CD4-positive, alpha-beta memory T cell (primary cell): ENCODE results near the gene TDRD9. TPM values are rescaled to one million over a fixed set of nuclear protein-coding genes. Genes with fewer than 3 reads are reported as not detected.

Experiments used
- CTCF ChIA-PET: fragments of 350-600 bp; sonication (Branson Sonifier 250); formaldehyde crosslinking; loops from one replicate; lab custom pipeline; 2021; ENCODE audit warnings: inconsistent platforms; ENCODE audit not compliant: partially characterized antibody; lab: Charles Lee
- POLR2A ChIA-PET: fragments of 350-600 bp; sonication (Branson Sonifier 250); formaldehyde crosslinking; loops from one replicate; lab custom pipeline; 2021; ENCODE audit not compliant: partially characterized antibody; lab: Charles Lee
- DNase-seq, 5 donors: peaks; one replicate each; pipeline versions ENCODE4 v3.0.0 to v3.0.0-alpha.2; 2020 to 2022; ENCODE audit warnings: mixed read lengths in 1 of 5
- H3K27ac ChIP-seq: one replicate; pipeline ENCODE4 v1.7.0; 2013; ENCODE audit warnings: low read depth, low read length
- H3K27me3 ChIP-seq: 2 replicates; pipeline ENCODE4 v1.7.0; 2013; ENCODE audit warnings: mild to moderate bottlenecking, low read length, moderate library complexity; ENCODE audit not compliant: insufficient read depth
- H3K36me3 ChIP-seq: 2 replicates; pipeline ENCODE4 v1.7.0; 2013; ENCODE audit warnings: mild to moderate bottlenecking, low read length, moderate library complexity; ENCODE audit not compliant: insufficient read depth
- H3K4me1 ChIP-seq: 2 replicates; pipeline ENCODE4 v1.7.0; 2013; ENCODE audit warnings: mild to moderate bottlenecking, low read length, moderate library complexity; ENCODE audit not compliant: insufficient read depth
- H3K4me3 ChIP-seq, 2 donors: one replicate each; pipeline ENCODE4 v1.7.0; 2013; ENCODE audit warnings: low read length in 2 of 2, mild to moderate bottlenecking in 1 of 2
- H3K9me3 ChIP-seq, 2 donors: one replicate each; pipeline ENCODE4 v1.7.0; 2013; ENCODE audit warnings: low read length in 2 of 2, control low read depth in 1 of 2; ENCODE audit not compliant: control insufficient read depth in 1 of 2
- H3K27ac Mint-ChIP-seq, 7 donors: one replicate each; pipeline ENCODE4 v1.8.0; 2020 to 2021; ENCODE audit warnings: mixed read lengths in 7 of 7, mild to moderate bottlenecking in 6 of 7, inconsistent platforms in 3 of 7, moderate library complexity in 3 of 7
- H3K27me3 Mint-ChIP-seq, 2 donors: one replicate each; pipeline ENCODE4 v1.8.0; 2020 to 2021; ENCODE audit warnings: mixed read lengths in 2 of 2
- H3K36me3 Mint-ChIP-seq, 2 donors: one replicate each; pipeline ENCODE4 v1.8.0; 2020 to 2021; ENCODE audit warnings: mixed read lengths in 2 of 2, inconsistent platforms in 1 of 2, mild to moderate bottlenecking in 1 of 2
- H3K4me1 Mint-ChIP-seq, 4 donors: one replicate each; pipeline ENCODE4 v1.8.0; 2020 to 2021; ENCODE audit warnings: mixed read lengths in 4 of 4, mild to moderate bottlenecking in 1 of 4
- H3K4me3 Mint-ChIP-seq, 8 donors: one replicate each; pipeline ENCODE4 v1.8.0; 2020 to 2021; ENCODE audit warnings: mixed read lengths in 8 of 8, mild to moderate bottlenecking in 7 of 8, moderate library complexity in 6 of 8, inconsistent platforms in 3 of 8
- H3K9me3 Mint-ChIP-seq, 8 donors: one replicate each; pipeline ENCODE4 v1.8.0; 2020 to 2021; ENCODE audit warnings: mixed read lengths in 8 of 8, mild to moderate bottlenecking in 5 of 8, inconsistent platforms in 3 of 8, moderate library complexity in 1 of 8
- intact Hi-C: fragments of 100-400 bp; cut with micrococcal nuclease; formaldehyde crosslinking; loops from one replicate; pipeline ENCODE4 v1.15.1; 2023
- polyA plus RNA-seq, 2 donors: library from polyadenylated mRNA; unstranded; fragments of 300-500 nt; fragmentation: Illumina TruSeq; gene quantifications; one replicate each; pipeline ENCODE4 v1.2.3, GENCODE V29; 2021
- total RNA-seq, 2 experiments: library from RNA; stranded (reverse); gene quantifications; one replicate each; pipeline ENCODE4 v1.2.3, GENCODE V29; 2021

The TDRD9 gene
- total and polyA plus RNA-seq, 4 experiments from 2014 or later, result 0.28 to 1.2 (median 0.59) TPM

DNA sequence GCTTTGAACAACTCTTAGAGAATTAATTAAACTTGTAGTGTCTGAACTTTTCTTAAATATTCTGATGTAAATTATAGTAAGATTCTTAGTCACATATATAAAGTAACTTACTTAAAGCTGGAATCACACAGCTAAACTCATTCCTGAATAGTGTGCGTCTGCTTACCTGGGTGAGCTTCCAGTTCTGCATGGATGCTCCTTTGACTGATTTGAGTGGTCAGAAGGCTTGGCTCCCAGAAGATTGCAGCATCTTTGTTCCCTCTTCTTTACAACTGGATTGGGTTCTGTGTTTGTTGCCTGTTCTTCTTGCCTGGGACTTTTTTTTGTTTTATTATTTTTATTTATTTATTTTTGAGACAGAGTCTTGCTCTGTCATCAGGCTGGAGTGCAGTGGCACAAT, 90.8 kb downstream of the TDRD9 start:
- Histone ChIP-seq H3K9me3 (no peaks in the 10 kb centered on the region), H3K4me1 (no peaks in the 10 kb centered on the region), H3K4me3 (no peak overlapping the region), H3K27ac (no peak overlapping the region), H3K36me3 (no peaks in the 10 kb centered on the region), H3K27me3 (no peaks in the 10 kb centered on the region)
- ChIA-PET CTCF (no interaction called here), POLR2A (no interaction called here)
- no peak for DNase-seq
- Mint-ChIP-seq H3K36me3 (no peaks in the 10 kb centered on the region), H3K4me3 (no peak overlapping the region), H3K4me1 (no peaks in the 10 kb centered on the region), H3K9me3 (no peaks in the 10 kb centered on the region), H3K27ac (no peak overlapping the region), H3K27me3 (peaks cover 24 to 31% of the 10 kb centered on the region in 2 donors)
- intact Hi-C loops, result no loop called here

DNA sequence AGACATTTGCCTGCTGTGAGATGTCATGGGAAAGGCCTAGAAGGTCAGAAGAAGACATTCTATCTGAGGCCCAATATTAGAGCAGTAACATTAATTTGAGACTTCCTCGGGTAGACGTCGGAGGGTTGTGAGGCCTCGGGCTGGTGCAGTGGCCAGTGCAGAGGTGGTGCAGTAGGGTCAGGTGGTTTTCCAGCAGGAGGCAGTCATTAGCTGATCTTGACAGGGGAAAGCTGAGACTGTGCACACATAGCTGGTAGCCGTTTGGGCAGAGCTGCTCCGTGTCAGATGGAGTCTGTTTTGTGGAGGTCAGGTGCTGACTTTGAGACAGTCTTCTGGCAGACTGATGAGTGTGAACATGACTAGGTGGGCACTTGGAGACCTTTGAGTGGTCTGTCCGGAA, 91.5 kb downstream of the TDRD9 start:
- no peak overlapping the region for H3K4me3 Mint-ChIP-seq
- Histone ChIP-seq H3K4me3 (no peak overlapping the region), H3K4me1 (no peaks in the 10 kb centered on the region), H3K27ac (no peak overlapping the region), H3K27me3 (no peaks in the 10 kb centered on the region), H3K9me3 (no peaks in the 10 kb centered on the region), H3K36me3 (no peaks in the 10 kb centered on the region)
- DNase-seq, result no peak
- intact Hi-C loops, result no loop called here
- peaks cover 24 to 29% of the 10 kb centered on the region in 2 donors for H3K27me3 Mint-ChIP-seq
- H3K4me1 Mint-ChIP-seq, result no peaks in the 10 kb centered on the region
- no peak overlapping the region for H3K27ac Mint-ChIP-seq
- POLR2A ChIA-PET, result no interaction called here
- no peaks in the 10 kb centered on the region for H3K9me3 Mint-ChIP-seq
- no peaks in the 10 kb centered on the region for H3K36me3 Mint-ChIP-seq
- CTCF ChIA-PET, result no interaction called here

DNA sequence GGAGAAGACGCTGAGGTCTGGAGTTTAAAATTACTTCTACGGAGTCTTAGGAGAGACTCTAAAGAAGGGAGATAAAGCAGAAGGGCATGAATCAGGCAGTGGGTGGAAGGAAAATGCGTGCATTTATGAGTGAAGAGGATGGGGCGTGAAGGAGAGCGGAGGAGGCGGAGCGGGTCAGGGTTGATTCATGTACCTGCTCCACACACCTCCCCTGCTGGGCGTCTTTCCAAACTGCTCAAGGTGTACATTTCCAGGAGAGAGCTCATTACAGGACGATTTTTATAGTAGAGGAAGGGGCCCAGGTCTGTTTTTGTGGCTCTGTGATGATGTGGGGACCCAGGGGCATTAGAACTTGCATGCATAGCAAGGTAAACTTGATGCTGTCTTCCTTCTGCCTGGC, 92.2 kb downstream of the TDRD9 start:
- Mint-ChIP-seq H3K27me3 (peaks cover 18 to 31% of the 10 kb centered on the region in 2 donors), H3K4me3 (no peak overlapping the region), H3K4me1 (no peaks in the 10 kb centered on the region), H3K36me3 (no peaks in the 10 kb centered on the region), H3K27ac (no peak overlapping the region), H3K9me3 (no peaks in the 10 kb centered on the region)
- H3K4me3 ChIP-seq, result no peak overlapping the region
- ChIA-PET CTCF (no interaction called here), POLR2A (no interaction called here)
- no peak overlapping the region for H3K27ac ChIP-seq
- intact Hi-C loops, result no loop called here
- H3K9me3 ChIP-seq, result no peaks in the 10 kb centered on the region
- no peaks in the 10 kb centered on the region for H3K4me1 ChIP-seq
- no peaks in the 10 kb centered on the region for H3K36me3 ChIP-seq
- no peaks in the 10 kb centered on the region for H3K27me3 ChIP-seq
- no peak for DNase-seq

DNA sequence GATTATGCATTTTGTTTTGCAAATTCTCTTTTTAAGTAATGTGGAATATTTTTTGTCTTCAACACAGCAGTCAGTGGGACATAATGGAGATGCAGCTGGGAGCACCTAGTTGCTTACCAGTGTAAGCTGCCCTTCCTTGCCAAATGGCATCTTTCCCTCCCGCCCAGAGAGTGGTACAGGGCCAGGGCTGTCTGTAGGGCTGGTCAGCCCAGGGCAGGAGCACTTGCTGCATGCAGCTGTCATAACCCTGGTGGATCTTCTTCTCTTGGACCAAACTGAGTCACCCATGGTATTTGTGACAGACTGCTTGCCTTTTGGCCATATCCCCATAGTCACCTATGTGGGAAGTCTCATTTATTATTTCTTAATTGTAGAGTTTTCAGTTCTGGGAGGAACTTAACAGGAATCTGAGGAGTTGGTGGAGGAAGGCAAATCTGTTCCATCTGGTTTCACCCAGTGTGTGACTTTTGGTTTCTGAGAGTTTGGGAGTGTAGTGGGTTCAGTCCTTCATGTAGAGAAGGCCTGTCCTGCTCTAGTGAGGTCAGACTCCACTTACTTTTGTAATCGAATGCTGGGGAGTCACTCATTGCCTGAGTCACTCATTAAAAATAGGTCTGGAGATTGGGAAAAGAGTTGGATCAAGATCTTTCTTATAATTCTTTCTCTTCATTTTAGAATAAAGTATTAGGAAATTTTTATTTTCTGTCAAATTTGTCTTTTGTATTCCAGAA, 95.2 kb downstream of the TDRD9 start:
- Mint-ChIP-seq H3K4me1 (no peaks in the 10 kb centered on the region), H3K36me3 (no peaks in the 10 kb centered on the region), H3K9me3 (no peaks in the 10 kb centered on the region), H3K27ac (no peak overlapping the region), H3K4me3 (no peak overlapping the region), H3K27me3 (peaks cover 12 to 21% of the 10 kb centered on the region in 2 donors)
- intact Hi-C loops, result no loop called here
- Histone ChIP-seq H3K27me3 (no peaks in the 10 kb centered on the region), H3K4me1 (no peaks in the 10 kb centered on the region), H3K4me3 (no peak overlapping the region), H3K27ac (no peak overlapping the region), H3K9me3 (no peaks in the 10 kb centered on the region), H3K36me3 (no peaks in the 10 kb centered on the region)
- no peak for DNase-seq
- CTCF ChIA-PET, result no interaction called here
- POLR2A ChIA-PET, result no interaction called here

DNA sequence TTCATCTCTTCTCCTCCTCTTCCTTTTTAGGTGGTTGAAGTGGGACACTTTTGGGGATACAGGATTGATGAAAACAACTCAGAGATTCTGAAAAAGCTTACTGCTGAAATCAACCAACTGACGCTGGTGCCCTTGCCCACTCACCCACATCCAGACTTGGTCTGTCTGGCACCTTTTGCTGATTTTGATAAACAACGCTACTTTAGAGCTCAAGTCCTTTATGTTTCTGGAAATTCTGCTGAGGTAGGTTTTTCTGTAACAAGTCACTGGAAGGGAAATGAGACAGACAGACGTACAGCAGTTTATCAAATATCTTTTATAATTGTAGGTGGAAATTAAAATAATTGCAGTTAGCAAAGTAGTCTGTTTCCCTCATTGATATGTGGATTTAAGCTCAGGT, 97.3 kb downstream of the TDRD9 start:
- H3K36me3 ChIP-seq, result no peaks in the 10 kb centered on the region
- no peak for DNase-seq
- ChIA-PET POLR2A (no interaction called here), CTCF (no interaction called here)
- H3K4me1 ChIP-seq, result no peaks in the 10 kb centered on the region
- H3K4me3 ChIP-seq, result no peak overlapping the region
- no peaks in the 10 kb centered on the region for H3K27me3 ChIP-seq
- Mint-ChIP-seq H3K4me1 (no peaks in the 10 kb centered on the region), H3K36me3 (no peaks in the 10 kb centered on the region), H3K4me3 (no peak overlapping the region), H3K27me3 (peaks cover 6 to 15% of the 10 kb centered on the region in 2 donors), H3K9me3 (no peaks in the 10 kb centered on the region), H3K27ac (peak overlapping the region in 1 of 7 donors; percentile 59)
- intact Hi-C loops, result no loop called here
- no peak overlapping the region for H3K27ac ChIP-seq
- H3K9me3 ChIP-seq, result no peaks in the 10 kb centered on the region

DNA sequence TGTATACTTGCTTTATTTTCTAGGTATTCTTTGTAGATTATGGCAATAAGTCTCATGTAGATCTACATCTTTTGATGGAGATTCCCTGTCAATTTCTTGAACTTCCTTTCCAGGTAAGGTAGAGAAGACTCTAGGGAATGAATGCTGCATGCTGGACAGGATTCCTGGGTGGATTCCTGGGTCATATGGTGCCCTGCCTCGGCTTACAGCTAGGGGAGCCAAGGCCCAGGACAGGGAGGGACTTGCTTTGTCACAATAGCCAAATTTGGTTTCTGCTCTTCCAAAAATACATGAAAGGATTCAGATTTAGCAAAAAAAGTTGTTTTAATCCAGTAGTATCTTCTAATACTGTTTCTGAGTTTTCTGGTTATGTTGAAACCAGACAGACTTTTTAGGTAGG, 97.8 kb downstream of the TDRD9 start:
- intact Hi-C loops, result no loop called here
- H3K36me3 ChIP-seq, result no peaks in the 10 kb centered on the region
- Mint-ChIP-seq H3K9me3 (no peaks in the 10 kb centered on the region), H3K4me3 (no peak overlapping the region), H3K36me3 (no peaks in the 10 kb centered on the region), H3K27me3 (peaks cover 6 to 13% of the 10 kb centered on the region in 2 donors), H3K4me1 (no peaks in the 10 kb centered on the region), H3K27ac (no peak overlapping the region)
- no peaks in the 10 kb centered on the region for H3K4me1 ChIP-seq
- POLR2A ChIA-PET, result no interaction called here
- H3K27ac ChIP-seq, result no peak overlapping the region
- H3K27me3 ChIP-seq, result no peaks in the 10 kb centered on the region
- no peak for DNase-seq
- no peaks in the 10 kb centered on the region for H3K9me3 ChIP-seq
- CTCF ChIA-PET, result no interaction called here
- no peak overlapping the region for H3K4me3 ChIP-seq

DNA sequence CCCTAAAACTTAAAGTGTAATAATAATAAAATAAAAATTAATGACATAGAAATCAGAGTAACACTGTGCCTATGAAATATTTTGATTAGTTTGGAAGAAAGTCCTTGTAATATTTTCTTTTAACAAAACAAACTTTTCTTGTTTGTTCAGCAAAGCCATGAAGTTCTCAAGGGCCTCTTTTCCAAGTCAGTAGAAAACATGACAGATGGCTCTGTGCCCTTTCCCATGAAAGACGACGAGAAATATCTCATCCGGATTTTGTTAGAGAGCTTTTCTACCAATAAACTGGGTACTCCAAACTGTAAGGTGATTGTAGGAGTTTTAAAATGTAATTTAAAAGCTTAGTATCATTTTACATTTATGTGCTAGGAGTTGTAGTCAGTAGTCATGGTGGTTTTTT, 102.7 kb downstream of the TDRD9 start:
- Mint-ChIP-seq H3K4me1 (no peaks in the 10 kb centered on the region), H3K27me3 (peaks cover 8 to 28% of the 10 kb centered on the region in 2 donors), H3K27ac (no peak overlapping the region)

More for the DNA sequence above, 102.7 kb downstream of the TDRD9 start:
- no peak overlapping the region for H3K4me3 Mint-ChIP-seq
- H3K9me3 Mint-ChIP-seq, result no peaks in the 10 kb centered on the region
- no peaks in the 10 kb centered on the region for H3K36me3 ChIP-seq
- no peaks in the 10 kb centered on the region for H3K4me1 ChIP-seq
- H3K27me3 ChIP-seq, result peaks cover 4% of the 10 kb centered on the region
- no peaks in the 10 kb centered on the region for H3K36me3 Mint-ChIP-seq
- H3K9me3 ChIP-seq, result no peaks in the 10 kb centered on the region
- DNase-seq, result no peak
- H3K4me3 ChIP-seq, result no peak overlapping the region
- ChIA-PET POLR2A (no interaction called here), CTCF (no interaction called here)
- intact Hi-C loops, result no loop called here
- H3K27ac ChIP-seq, result no peak overlapping the region
